Measurements from ENCODE around the gene SCN2B.

- TF ChIP-seq CTCF (IDR thresholded peaks at IDR 0.05; ENCODE audit: borderline replicate concordance, extremely low read depth, low read length, poor library complexity, severe bottlenecking) (no peak), EZH2 (IDR thresholded peaks at IDR 0.05; ENCODE audit: borderline replicate concordance, low read depth, low read length, severe bottlenecking) (no peak)
These were observed 37.9 kb upstream of the SCN2B start for GRCh38 chr11:118214210-118214914.

All from DND-41 (cell line).